Measurements from ENCODE around the gene RBM48.

The RBM48 gene

GRCh38 chr7:92546856-92547497 is 18.4 kb downstream of the RBM48 start:
- DNase-seq: no peak

GRCh38 chr7:92547579-92547978 is 19.0 kb downstream of the RBM48 start:
- no peak for DNase-seq

- no peak for DNase-seq
Measured at GRCh38 chr7:92550194-92550593, 21.6 kb downstream of the RBM48 start.

- no peak for DNase-seq
Measured at GRCh38 chr7:92557249-92557648, 28.7 kb downstream of the RBM48 start.

GRCh38 chr7:92557808-92558362 is 29.3 kb downstream of the RBM48 start:
- no peak for DNase-seq

- DNase-seq: no peak
Measured at GRCh38 chr7:92560602-92561001, 32.0 kb downstream of the RBM48 start.

- DNase-seq: no peak
Measured at GRCh38 chr7:92563345-92563744, 34.8 kb downstream of the RBM48 start.

GRCh38 chr7:92567460-92567859 is 38.9 kb downstream of the RBM48 start:
- no peak for DNase-seq

- peak; percentile 8 for DNase-seq
Measured at GRCh38 chr7:92569137-92569536, 40.5 kb downstream of the RBM48 start.

GRCh38 chr7:92576296-92576695 is 47.7 kb downstream of the RBM48 start:
- no peak for DNase-seq

GRCh38 chr7:92582948-92583347 is 54.4 kb downstream of the RBM48 start:
- DNase-seq: no peak

GRCh38 chr7:92584953-92585352 is 56.4 kb downstream of the RBM48 start:
- DNase-seq: peak; percentile 11

GRCh38 chr7:92586403-92586802 is 57.8 kb downstream of the RBM48 start:
- DNase-seq: peak; percentile 23

- DNase-seq: no peak
Measured at GRCh38 chr7:92586841-92587240, 58.2 kb downstream of the RBM48 start.

Data from inflammatory macrophage treated with lipopolysaccharide for 4 hours (primary cell).